HG02642 (cell line): Measurements from ENCODE around the gene KLF15.

Experiments used
- ATAC-seq: cut with Tn5 transposase; IDR thresholded peaks from one replicate; pipeline ENCODE4 v1.9.1; 2021; ENCODE audit warnings: mild to moderate bottlenecking; ENCODE audit not compliant: unreplicated experiment, poor library complexity

KLF15 gene

DNA sequence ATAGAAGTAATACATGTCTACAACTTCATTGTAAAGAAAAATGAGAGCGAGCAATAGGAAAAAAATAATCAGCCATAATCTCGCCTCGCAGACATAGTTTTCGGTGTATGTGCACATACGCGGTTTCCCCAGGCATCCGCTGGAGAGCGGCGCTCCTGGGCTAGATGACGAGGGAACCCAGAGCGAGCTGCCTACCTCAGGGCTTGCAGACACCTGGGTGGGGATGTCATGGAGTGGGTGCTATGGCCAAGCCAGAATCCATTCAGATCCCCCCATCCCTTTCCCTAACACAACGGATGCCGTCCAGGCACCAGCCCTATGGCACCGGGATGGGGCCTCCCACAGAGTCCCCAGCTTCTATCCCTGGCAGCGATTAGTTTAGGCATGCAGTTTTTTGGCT lies 33.0 kb upstream of the KLF15 start:
- ATAC-seq = no peak

DNA sequence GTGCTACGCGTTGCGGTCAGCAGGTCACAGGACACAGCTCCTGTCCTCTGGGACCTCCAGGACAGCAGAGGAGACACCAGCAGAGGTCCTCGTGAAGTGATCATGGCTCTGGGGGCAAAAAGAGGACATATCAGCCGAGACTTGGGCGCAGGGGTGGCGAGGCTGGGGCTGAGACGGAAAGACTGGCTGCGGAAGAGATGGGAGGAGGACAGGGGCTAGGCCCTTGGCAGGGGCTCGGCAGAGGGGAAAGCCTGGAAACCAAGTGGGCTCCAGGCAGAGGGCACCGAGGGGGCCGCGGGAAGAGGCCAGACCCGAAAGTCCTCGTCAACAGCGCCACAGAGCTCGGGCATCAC lies 32.6 kb upstream of the KLF15 start:
- ATAC-seq = no peak

DNA sequence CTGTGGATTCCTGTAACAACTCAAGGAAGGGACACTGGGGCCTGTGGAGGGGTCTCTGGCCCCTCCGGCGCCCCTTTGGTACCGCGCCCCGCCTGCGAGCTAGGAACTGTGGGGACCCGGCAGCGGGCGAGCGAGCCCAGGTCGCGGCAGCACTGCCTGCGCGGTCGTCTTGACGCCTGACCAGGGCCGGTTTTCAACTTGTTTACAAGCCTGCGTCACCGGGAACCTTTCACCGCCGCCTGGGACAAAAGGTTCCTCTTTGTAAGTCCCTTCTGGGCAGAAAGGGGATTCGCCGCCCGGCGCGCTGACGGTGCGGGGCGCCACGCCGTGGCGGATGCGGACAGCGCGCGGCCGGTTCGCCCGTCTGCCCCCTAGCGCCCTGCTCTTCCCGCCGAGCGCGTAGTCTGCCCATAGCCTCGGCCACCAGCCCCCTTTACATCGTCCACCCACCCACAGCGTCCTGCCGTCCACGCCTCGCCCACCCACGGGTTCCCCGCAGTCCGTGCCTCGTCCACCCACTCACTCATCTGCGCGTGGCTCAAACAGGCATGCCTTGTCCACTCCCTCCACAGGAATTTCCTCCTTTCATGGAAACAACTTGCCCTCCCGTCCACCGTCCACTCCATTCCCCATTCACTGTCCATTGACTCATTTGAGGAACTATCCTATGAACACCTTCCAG lies 32.0 kb upstream of the KLF15 start:
- ATAC-seq = peak; percentile 77

DNA sequence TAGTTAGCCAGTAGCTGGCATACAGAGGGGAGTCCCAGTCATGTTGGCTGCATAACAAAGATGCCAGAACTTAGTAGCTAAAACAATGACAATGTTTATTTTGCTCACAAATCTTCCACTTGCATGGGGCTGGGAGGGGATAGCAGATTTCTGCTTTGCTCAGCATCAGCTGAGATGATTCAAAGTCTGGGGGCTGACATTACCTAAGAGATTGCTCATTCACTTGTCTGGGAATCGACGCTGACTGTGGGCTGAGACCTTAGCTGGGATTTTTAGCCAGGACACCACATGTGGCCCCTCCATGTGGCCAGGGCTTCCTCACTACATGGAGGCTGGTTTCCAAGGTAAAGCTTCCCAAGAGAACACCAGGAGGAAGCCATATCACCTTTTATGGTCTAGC lies 24.8 kb upstream of the KLF15 start:
- no peak for ATAC-seq

DNA sequence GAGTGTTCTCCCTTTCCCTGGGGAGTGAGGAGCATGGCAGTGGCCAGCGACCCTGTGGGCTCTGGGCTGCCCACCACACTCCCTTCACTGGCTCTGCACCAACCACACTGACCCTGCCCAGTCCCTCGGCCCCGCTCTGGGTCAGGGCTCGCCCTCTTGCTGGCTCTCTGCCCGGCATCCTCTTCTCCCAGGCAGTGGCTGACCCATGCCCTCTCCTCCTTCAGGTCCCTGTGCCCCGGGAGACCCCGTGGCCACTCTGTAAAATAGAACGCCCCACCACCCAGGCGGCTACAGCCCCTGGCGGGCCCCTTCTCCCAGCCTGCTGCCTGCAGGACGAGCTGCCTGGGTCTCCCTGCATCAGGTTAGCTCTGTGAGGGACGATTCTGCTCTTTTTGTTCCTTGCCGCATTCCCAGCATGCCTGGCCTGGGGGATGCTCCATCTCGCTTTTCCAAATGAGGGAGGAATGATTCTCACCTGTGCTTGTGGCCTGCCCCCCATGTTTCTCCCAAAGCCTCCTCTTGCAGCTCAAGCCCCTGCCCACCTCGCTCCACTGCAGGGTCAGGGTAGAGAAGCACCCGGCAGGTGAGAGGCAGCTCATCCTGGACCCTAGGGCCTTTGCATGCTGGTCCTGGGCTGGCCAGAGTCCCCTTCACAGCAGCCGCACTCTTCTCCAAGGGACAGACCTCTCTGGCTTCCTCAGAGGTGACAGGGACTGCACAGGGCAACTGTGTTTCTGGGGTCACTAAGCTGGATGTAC lies 23.0 kb upstream of the KLF15 start:
- no peak for ATAC-seq

DNA sequence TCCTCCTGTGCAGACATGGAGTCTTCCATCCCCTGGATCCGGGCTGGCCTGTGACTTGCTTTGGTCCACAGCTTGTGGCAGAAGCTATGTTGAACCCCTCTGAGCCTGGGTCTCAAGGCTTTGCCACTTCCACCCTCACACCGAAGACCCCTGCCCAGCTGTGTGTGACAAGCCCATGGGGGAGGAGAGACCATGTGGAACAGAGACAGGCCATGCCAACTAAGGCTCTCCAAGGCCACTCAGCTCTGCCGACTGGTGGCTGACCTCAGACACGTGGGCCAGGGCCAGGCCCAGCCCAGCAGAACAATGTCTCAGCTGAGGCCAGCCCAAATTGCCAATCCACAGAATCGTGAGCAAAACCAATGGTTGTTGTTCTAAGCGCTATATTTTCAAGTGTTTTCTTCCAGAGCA lies 21.1 kb upstream of the KLF15 start:
- ATAC-seq = no peak

DNA sequence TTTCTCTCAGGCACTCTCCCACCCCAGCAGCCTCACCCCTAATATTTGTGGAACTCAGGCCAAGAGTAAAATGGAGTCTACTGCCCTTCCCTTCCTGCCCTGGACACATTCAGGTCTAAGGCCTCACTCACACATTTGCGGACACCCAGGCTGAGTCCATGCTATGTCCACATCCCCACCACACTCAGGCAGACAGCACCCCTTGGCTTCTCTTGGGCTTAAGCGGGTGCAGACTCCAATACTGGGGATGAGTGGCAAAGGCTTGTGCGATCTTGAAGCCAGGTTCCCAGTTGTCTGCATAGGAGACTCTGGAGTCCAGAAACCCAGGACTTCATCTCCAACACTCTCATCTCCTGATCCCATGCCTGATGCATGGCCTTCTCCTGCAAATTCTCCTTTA lies 20.0 kb upstream of the KLF15 start:
- ATAC-seq = no peak

DNA sequence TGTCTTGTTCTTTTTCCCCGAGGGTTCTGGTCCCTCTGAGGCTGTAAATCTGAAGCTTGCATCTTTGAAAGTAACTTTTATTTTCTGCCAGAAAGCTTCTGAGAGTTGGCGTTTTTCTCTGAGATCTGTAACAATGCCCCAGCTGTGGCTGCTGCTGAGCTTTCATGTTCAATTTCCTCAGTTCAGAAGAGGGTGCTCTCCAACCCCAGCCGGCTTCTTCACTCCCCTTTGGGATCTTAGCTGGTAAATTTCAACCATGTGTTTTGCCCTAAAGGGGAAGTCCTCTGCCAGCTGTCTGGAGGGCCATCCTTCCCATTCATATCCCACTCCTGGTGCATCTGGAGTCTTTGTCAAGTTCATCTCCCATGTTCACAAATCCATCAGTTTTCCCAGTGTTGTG lies 19.2 kb upstream of the KLF15 start:
- no peak for ATAC-seq

DNA sequence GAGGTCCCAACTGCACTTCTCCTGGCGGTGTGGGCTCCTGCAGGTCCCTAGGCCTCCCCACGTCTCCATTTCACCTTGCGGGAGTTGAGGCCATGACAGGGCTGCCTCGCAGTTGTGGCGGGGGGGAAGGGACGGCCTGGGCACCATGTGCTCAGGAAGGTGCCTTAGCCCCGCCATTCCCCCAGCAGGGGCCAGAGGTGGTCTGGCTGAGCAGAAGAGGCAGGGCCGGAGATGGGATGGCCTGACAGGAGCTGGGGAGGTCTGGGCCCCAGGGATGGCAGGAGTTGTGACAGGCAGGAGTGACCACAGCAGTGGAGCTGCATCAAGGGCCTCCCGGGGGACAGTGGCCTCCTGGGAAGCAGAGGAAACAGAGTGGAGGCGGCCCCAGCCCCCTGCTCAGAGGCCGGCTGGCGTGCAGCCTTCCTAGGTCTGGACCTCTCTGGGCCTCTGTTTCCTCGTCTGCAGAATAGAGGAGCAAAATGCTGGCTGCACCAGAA lies 18.7 kb upstream of the KLF15 start:
- no peak for ATAC-seq

DNA sequence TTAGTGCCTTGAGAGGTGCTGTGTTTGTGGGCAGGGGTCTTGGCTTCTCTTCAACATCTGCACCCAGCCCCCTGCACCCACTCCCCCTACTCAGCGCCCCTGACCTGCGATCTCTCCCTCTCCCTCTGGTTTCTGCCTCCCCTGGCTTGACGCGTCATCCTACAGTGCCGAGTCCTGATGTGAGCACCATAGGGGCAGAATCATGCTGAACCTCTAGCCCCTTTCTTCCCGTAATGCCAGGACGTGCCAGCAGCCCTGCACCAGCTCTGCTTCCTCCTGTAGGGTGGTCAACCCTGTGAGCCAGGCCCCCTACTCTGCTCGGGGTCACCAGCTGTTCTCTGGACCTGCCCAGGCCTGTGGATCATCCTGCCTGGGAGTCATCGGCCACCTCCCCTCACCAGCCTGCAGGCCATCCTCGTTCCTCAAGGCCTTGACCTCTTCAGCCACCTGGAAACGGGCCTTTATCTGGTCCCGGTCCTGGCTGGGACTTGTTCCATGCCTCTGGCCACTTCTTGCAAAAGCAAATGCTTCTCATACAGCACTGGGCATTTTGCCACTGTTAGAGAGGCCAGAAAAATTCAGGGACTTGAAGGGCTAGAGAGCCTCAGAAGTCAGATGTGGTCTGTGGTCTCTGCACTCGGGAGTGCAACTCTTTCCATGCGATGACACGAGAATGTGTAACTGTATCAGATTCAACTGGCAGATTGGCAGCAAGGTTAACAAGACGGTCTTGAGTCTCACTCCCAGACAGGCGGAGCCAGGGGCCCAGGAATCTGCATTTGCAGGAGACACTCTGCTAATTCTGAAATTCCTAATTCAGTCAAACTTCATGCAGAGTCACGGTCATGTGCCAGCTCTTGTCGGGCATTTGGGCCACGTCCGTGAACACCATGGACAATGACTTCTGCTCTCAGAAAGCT lies 16.7 kb upstream of the KLF15 start:
- no peak for ATAC-seq

DNA sequence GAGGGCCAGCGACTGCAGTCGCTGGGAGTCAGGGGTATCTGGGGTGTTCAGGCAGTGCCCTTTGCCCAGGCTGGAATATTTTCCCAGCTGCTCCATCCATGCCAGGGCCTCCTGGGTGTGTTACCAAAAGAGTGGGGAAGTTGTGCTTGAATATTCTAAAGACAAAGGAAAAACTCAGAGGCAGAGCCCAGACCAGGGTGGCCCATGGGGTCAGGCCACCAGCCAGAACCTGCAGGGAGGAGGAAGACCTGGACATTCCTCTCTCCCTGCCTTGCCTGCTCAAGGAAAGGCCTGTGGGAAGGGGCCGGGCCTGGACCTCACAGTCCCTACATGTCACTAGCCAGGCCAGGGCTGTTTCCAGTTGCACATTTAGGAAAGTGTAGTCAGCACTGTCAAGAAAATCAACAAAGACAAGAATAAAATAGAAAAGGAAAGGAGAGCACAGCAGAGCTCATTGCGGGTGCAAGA lies 16.0 kb upstream of the KLF15 start:
- no peak for ATAC-seq

DNA sequence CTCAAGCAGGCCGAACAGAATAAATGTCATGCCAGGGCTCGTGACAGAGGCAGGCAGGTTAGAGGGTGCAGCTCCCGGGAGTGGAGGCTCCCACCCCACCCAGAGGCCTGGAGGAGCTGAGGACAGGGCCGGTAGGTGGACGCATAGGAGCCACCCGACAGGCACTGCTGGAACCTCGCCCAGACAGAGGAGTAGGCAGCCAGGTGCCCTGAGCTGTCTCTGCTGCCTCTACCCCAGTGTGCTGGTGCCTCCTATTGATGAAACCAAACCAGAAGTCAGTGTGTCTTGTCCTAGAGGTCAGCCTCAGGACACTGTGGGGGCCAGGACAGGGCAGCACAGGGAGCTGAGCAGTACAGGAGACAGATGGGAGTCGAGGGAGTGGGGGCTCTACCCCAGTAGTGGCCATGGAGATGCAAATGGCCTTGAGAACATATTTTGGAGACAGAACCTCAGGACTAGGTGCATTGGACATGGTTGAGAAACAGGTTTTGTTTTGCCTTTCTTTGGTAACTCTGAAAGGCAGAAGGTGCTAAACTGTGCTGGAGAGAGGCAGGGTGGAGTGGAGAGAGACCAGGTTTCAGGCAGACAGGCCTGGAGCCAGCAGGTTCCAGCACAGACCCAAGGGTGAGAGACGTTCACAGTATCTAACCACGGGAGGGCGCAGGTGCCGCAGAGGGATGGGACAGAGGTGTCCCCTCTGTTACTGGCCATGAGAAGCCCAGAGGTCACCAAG lies 15.4 kb upstream of the KLF15 start:
- no peak for ATAC-seq

DNA sequence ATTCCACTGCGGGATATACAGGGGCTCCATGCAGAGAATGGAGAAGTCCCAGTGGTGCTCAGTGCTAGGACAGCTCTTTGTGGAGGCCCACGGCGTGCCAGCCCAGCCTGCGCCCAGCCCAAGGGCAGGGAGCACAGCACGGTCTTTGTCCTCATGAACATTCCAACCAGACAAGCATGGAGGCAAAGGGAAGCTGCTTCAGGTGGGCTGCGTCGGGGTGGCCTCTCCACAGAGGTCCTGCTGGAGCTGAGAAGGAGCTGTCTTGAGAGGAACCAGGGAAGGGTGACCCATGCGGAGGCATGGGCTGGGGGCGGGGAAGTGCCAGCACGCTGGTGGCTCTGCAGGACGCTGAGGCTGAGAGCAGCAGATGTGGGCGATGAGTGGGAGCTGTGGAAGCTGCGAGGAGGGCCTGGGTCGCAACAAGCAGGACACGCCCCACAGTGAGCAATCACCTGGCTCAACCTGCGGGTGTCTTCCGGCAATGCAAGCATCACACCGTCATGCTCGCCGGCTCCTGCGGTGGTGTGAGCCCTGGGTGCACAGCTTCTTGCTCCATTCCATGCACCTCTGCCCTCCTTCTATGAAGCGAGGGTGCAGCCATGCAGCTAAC lies 14.0 kb upstream of the KLF15 start:
- ATAC-seq = no peak

DNA sequence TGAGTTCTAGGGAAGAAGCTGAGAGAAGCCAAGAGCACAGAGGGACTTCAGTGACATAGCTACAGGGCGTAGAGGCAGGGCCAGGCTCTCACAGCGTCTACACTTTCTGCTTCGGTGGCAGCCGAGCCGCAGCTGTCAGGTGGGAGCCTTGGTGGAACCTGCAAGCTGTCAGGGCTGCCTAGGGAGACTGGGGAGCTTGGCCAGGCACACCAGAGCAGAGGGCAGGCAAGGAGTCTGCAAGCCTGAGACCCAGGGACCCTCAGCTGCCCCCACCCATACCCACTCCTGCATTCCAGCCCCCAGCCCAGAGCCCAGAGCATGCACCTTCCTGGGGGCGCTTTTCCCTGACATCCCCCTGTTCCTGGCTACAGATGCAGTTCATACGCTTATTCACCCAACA lies 13.4 kb upstream of the KLF15 start:
- no peak for ATAC-seq

DNA sequence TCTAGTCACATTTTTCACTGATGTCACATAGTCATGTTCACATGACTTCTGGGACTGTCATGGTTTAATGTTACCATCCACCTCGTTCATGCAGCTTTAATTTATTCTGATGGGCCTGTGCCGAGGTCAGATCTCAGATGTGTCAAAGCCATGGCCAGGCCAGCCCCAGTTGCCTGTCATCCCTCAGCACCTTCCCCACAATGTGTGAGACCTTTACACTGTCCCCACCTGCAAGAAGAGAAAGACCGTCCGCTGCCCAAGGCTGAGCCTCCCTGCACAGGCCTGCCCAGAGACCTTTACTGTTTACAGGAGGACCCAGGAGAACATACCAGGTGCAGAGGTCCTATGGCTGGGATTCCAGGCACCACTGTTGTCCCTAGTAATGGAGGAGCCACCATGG lies 12.8 kb upstream of the KLF15 start:
- no peak for ATAC-seq

DNA sequence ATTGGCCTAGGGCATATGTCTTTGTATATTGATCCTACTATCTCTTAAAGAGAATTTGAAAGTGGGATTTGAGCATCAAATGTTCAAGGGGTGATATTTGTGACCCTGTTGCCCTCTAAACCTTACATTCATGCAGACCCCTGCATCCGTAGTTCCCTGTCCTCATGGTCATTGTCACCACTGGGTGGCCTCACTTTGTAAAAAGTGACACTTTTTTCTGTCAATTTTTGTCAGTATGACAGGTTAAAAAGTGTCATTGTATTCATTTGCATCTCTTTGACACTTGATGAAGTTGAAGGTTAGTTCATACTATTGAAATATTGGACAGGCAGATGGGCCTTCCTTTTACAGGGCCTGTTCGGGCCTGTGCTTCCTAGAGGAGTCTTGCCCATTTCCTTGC lies 12.3 kb upstream of the KLF15 start:
- no peak for ATAC-seq

DNA sequence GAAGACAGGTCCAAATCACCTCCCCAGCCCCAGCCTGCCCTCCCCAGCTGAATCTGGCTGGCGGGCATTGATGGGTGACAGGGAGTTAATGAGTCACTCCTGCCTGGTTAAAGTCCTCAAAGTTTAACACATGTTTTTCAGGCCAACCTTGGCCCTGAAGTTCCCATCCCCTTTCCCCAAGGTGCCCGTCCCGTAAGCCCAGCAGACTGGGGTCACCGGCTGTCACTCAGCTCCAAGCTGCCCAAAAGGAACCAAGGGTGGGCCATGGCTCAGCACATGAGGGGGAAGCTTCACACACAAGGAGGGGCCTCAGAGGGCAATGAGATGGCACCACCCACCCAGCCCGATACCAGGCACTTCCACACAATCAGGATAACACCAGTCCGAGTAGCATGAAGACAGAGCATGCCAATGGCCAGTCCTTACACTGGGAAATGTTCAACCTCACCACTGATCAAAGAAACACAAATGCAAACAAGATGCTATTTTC lies 10.2 kb upstream of the KLF15 start:
- no peak for ATAC-seq

DNA sequence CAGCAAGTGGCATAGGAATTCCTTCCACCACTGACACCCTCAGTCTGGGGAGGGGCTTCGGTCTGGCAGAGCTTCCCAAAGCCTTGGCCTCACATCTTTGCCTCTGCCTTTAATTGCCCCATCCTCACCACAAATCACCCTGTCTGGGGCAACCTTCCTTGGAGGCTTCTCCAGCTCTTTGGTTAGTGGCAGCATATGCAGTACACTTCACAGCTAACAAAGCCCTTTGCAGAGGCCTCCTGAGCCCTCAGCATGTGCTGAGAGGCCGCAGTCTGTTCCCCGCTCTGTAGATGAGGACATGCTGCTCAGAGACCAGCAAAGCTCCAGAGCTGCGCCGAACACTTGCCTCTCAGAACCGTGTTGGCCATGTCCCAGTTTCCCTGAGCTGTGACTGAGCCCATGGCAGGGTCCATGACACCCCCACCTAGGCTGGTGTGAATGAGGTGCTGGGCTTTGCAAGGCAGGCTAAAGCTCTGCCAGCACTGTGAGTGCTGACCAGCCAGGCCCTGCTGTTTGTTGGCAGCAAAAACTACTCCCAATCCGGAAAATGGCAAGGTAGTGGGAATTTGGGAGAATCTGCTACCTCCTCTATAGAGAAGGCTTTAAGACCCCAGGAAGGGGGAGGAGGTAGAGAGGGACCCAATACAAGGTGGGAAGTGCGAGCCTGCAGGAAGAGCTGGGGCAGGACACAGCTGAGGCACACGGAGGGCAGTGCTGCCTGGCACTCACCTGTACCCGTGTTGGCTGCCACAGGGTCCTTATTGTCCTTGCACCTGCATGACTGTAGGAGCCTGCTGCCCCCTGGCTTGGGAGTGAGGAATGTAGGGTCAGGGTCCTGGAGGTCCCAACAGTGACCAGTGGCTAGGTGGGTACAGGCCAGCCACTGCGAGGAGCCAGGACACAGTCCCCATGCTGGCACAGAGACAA lies 8.4 kb upstream of the KLF15 start:
- no peak for ATAC-seq
